Measurements from ENCODE around the gene MVB12B. TPM values are rescaled to one million over a fixed set of nuclear protein-coding genes. Genes with fewer than 3 reads are reported as not detected.

The MVB12B gene
- total and polyA plus RNA-seq, 2 of the 13 experiments (the other 11 are each of a cell fraction or from before 2014, with no cell fraction given): 12.1 to 30.1 TPM

GRCh38 chr9:126504086-126504976 lies 177.7 kb downstream of the MVB12B start:
- Histone ChIP-seq H3K4me1 (ENCODE audit: insufficient read depth, low read length) (peaks cover 19% of the 10 kb centered on the region), H2AFZ (ENCODE audit: low read length) (no peak overlapping the region), H3K9me3 (ENCODE audit: low read length) (no peaks in the 10 kb centered on the region), H4K20me1 (ENCODE audit: insufficient read depth, low read length) (peaks cover 7% of the 10 kb centered on the region; the same call in 1 of the 2 replicates), H3K79me2 (ENCODE audit: insufficient read depth, low read length) (no peaks in the 10 kb centered on the region), H3K9ac (ENCODE audit: insufficient read depth, low read depth, low read length) (no peak overlapping the region), H3K4me2 (ENCODE audit: low read depth, low read length) (no peak overlapping the region), H3K36me3 (replicated peaks in 1 of 2; ENCODE audit: control insufficient read depth in 1 of 2, insufficient read depth in 2 of 2, low read length in 2 of 2) (peaks cover 3 to 7% of the 10 kb centered on the region in 2 experiments; a peak in 1 of 5 replicates), H3K27ac (ENCODE audit: extremely low read length, insufficient read depth, low read length) (no peak overlapping the region), H3K4me3 (replicated peaks in 1 of 3; ENCODE audit: insufficient read depth in 1 of 3, low read depth in 2 of 3, low read length in 3 of 3) (no peak overlapping the region), H3K27me3 (ENCODE audit: control insufficient read depth in 1 of 2, insufficient read depth in 2 of 2, low read length in 2 of 2) (no peaks in the 10 kb centered on the region)
- DNase-seq (ENCODE audit: low spot score) (no peak), ATAC-seq (no peak), FAIRE-seq (no peak)
- POLR2A ChIA-PET: no interaction called here
- intact Hi-C loops (cut with micrococcal nuclease; ENCODE audit: unreplicated experiment) (no loop called here), in situ Hi-C loops (cut with HindIII; ENCODE audit: extremely low pct_ligation_motif_present, low pct_unique_long_range_greater_than_20kb) (loop anchor here (5.0 kb wide), 1 partner anchor 53 kb away; no protein-coding TSS in a partner anchor)
- no peak for TF ChIP-seq DRAP1 (CRISPR knock-in tag; IDR thresholded peaks at IDR 0.05)
- TF ChIP-seq, protein P1, sequence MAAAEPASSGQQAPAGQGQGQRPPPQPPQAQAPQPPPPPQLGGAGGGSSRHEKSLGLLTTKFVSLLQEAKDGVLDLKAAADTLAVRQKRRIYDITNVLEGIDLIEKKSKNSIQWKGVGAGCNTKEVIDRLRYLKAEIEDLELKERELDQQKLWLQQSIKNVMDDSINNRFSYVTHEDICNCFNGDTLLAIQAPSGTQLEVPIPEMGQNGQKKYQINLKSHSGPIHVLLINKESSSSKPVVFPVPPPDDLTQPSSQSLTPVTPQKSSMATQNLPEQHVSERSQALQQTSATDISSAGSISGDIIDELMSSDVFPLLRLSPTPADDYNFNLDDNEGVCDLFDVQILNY (CRISPR knock-in tag; conservative IDR thresholded peaks at IDR 0.05): no peak
- TF ChIP-seq AGO2 (optimal IDR thresholded peaks at IDR 0.05; ENCODE audit: low read depth, low read length): peak; percentile 66
- WGBS (ENCODE audit: low lambda C conversion rate): 93% methylated on average over 13 of the region's 31 CpGs
- no TSS peak for BruUV-seq (replicated peaks)
- CTCF ChIA-PET (ENCODE audit: low intra/inter-chr PET ratio, low total read pairs): no interaction called here

DNA sequence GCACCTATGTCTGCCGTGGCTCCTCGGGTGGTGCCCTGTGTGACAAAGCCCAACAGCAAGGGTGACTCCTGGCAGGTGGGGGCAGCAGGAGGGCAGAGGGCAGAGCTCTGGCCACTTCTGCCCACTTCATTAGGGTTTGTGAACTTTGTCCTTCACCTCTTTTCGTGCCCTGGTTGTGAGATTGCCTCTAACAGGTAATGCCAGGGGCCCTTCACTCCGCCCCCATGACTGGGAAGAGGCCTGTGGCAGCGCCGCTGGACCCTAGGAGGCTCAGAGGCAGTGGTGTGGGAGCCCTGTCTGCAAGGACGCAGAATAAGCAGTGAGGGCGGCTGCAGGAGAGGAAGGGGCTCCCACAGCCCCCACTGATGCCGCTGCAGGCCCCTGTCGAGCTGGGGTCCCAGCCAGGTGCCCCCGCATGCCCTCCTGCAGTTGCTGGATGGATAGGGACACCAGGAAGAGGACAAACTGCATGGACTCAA lies 178.4 kb downstream of the MVB12B start:
- ChIA-PET POLR2A (no interaction called here), CTCF (ENCODE audit: low intra/inter-chr PET ratio, low total read pairs) (no interaction called here)
- in situ Hi-C loops (cut with HindIII; ENCODE audit: extremely low pct_ligation_motif_present, low pct_unique_long_range_greater_than_20kb): loop anchor here (5.0 kb wide), 1 partner anchor 52 kb away; no protein-coding TSS in a partner anchor
- TF ChIP-seq, protein P2, sequence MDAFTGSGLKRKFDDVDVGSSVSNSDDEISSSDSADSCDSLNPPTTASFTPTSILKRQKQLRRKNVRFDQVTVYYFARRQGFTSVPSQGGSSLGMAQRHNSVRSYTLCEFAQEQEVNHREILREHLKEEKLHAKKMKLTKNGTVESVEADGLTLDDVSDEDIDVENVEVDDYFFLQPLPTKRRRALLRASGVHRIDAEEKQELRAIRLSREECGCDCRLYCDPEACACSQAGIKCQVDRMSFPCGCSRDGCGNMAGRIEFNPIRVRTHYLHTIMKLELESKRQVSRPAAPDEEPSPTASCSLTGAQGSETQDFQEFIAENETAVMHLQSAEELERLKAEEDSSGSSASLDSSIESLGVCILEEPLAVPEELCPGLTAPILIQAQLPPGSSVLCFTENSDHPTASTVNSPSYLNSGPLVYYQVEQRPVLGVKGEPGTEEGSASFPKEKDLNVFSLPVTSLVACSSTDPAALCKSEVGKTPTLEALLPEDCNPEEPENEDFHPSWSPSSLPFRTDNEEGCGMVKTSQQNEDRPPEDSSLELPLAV (CRISPR knock-in tag; conservative IDR thresholded peaks at IDR 0.05; ENCODE audit: low read depth): no peak
- TF ChIP-seq ZFX (CRISPR knock-in tag; IDR thresholded peaks at IDR 0.05; ENCODE audit: low read depth): no peak
- TF ChIP-seq ZNF879 (CRISPR knock-in tag; IDR thresholded peaks at IDR 0.05): no peak
- no peak for TF ChIP-seq REXO4 (CRISPR knock-in tag; IDR thresholded peaks at IDR 0.05; ENCODE audit: borderline replicate concordance)
- TF ChIP-seq MYNN (CRISPR knock-in tag; IDR thresholded peaks at IDR 0.05; ENCODE audit: low read depth): no peak
- TF ChIP-seq, protein P3, sequence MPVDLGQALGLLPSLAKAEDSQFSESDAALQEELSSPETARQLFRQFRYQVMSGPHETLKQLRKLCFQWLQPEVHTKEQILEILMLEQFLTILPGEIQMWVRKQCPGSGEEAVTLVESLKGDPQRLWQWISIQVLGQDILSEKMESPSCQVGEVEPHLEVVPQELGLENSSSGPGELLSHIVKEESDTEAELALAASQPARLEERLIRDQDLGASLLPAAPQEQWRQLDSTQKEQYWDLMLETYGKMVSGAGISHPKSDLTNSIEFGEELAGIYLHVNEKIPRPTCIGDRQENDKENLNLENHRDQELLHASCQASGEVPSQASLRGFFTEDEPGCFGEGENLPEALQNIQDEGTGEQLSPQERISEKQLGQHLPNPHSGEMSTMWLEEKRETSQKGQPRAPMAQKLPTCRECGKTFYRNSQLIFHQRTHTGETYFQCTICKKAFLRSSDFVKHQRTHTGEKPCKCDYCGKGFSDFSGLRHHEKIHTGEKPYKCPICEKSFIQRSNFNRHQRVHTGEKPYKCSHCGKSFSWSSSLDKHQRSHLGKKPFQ (CRISPR knock-in tag; IDR thresholded peaks at IDR 0.05; ENCODE audit: insufficient replicate concordance): no peak
- TF ChIP-seq KMT2A (CRISPR knock-in tag; IDR thresholded peaks at IDR 0.05): no peak

More for the DNA sequence above, 178.4 kb downstream of the MVB12B start:
- no TSS peak for BruUV-seq (replicated peaks)
- ATAC-seq (no peak), DNase-seq (ENCODE audit: low spot score) (no peak), FAIRE-seq (no peak)
- Histone ChIP-seq H3K27ac (ENCODE audit: extremely low read length, insufficient read depth, low read length) (no peak overlapping the region), H3K36me3 (replicated peaks in 1 of 2; ENCODE audit: control insufficient read depth in 1 of 2, insufficient read depth in 2 of 2, low read length in 2 of 2) (peaks cover 3 to 7% of the 10 kb centered on the region in 2 experiments; a peak in 1 of 5 replicates), H4K20me1 (ENCODE audit: insufficient read depth, low read length) (peaks cover 7% of the 10 kb centered on the region; the same call in 1 of the 2 replicates), H3K4me1 (ENCODE audit: insufficient read depth, low read length) (peaks cover 12% of the 10 kb centered on the region), H3K9ac (ENCODE audit: insufficient read depth, low read depth, low read length) (no peak overlapping the region), H3K27me3 (ENCODE audit: control insufficient read depth in 1 of 2, insufficient read depth in 2 of 2, low read length in 2 of 2) (no peaks in the 10 kb centered on the region), H2AFZ (ENCODE audit: low read length) (no peak overlapping the region), H3K4me2 (ENCODE audit: low read depth, low read length) (no peak overlapping the region), H3K9me3 (ENCODE audit: low read length) (no peaks in the 10 kb centered on the region), H3K4me3 (replicated peaks in 1 of 3; ENCODE audit: insufficient read depth in 1 of 3, low read depth in 2 of 3, low read length in 3 of 3) (no peak overlapping the region), H3K79me2 (ENCODE audit: insufficient read depth, low read length) (no peaks in the 10 kb centered on the region)
- WGBS (ENCODE audit: low lambda C conversion rate): 96% methylated on average over 7 of the region's 11 CpGs
- intact Hi-C loops (cut with micrococcal nuclease; ENCODE audit: unreplicated experiment): no loop called here
